Cardiac muscle cell (in vitro differentiated cells and primary cell): Measurements from ENCODE around the gene COL25A1. TPM values are rescaled to one million over a fixed set of nuclear protein-coding genes. Genes with fewer than 3 reads are reported as not detected.
A peak's percentile ranks its signal among the peaks of the same experiment; 100 is the strongest.

ENCODE experiments used
- DNase-seq, 2 donors: peaks; one replicate each; pipeline versions ENCODE4 v3.0.0 to v3.0.0-alpha.2; 2010 to 2017; ENCODE audit warnings: low read depth in 1 of 2, low spot score in 1 of 2
- H3K27ac ChIP-seq: fragments of 200-600 bp; sonication (generic); 2 replicates; pipeline ENCODE4 v1.5.1; 2016
- H3K27me3 ChIP-seq: fragments of 200-600 bp; sonication (generic); 2 replicates; pipeline ENCODE4 v1.6.0; 2016; ENCODE audit warnings: control low read depth
- H3K36me3 ChIP-seq: fragments of 200-600 bp; sonication (generic); 2 replicates; pipeline ENCODE4 v1.5.1; 2016; ENCODE audit warnings: control low read depth
- H3K4me1 ChIP-seq: fragments of 200-600 bp; sonication (generic); 2 replicates; pipeline ENCODE4 v1.8.1; 2017; ENCODE audit warnings: low read depth, mild to moderate bottlenecking, mixed run types
- H3K4me3 ChIP-seq: fragments of 200-600 bp; sonication (generic); 2 replicates; pipeline ENCODE4 v1.5.1; 2016; ENCODE audit warnings: mild to moderate bottlenecking
- H3K9me3 ChIP-seq: fragments of 200-600 bp; sonication (generic); 2 replicates; pipeline ENCODE4 v1.5.1; 2017; ENCODE audit warnings: low read depth, mild to moderate bottlenecking, control low read depth
- CTCF ChIP-seq: IDR thresholded peaks from 2 replicates; pipeline ENCODE4 v1.5.1; 2012; ENCODE audit warnings: low read depth, mild to moderate bottlenecking, low read length
- polyA plus RNA-seq: library from polyadenylated mRNA; unstranded; fragments of >200 nt; fragmentation: Nextera tagmentation; extraction: Ambion mirVana; gene quantifications from 2 replicates; pipeline ENCODE4 v1.2.1, GENCODE V29; 2016
- total RNA-seq: library from RNA; depleted of rRNA; stranded (reverse); fragments of >200 nt; gene quantifications from 2 replicates; pipeline ENCODE4 v1.2.3, GENCODE V29; 2016

COL25A1 gene
- total and polyA plus RNA-seq, 2 experiments from 2014 or later, result 3.5 to 8.4 TPM

- Histone ChIP-seq H3K4me1 (no peaks in the 10 kb centered on the region), H3K9me3 (no peaks in the 10 kb centered on the region), H3K36me3 (no peaks in the 10 kb centered on the region), H3K4me3 (no peak overlapping the region), H3K27me3 (no peaks in the 10 kb centered on the region), H3K27ac (no peak overlapping the region)
- no peak for DNase-seq
- TF ChIP-seq CTCF, result no peak
Observed at GRCh38 chr4:108787106-108787505, 515.4 kb downstream of the COL25A1 start.

- Histone ChIP-seq H3K36me3 (no peaks in the 10 kb centered on the region), H3K27ac (no peak overlapping the region), H3K27me3 (no peaks in the 10 kb centered on the region), H3K4me3 (no peak overlapping the region), H3K4me1 (no peaks in the 10 kb centered on the region), H3K9me3 (no peaks in the 10 kb centered on the region)
- DNase-seq, result no peak
- TF ChIP-seq CTCF, result no peak
Observed at GRCh38 chr4:108786351-108786750, 516.1 kb downstream of the COL25A1 start.

GRCh38 chr4:108783665-108784463 lies 518.6 kb downstream of the COL25A1 start:
- no peak overlapping the region for H3K27ac ChIP-seq
- no peaks in the 10 kb centered on the region for H3K9me3 ChIP-seq
- peak; percentile 22 to 31 for DNase-seq
- peak; percentile 40 for TF ChIP-seq CTCF
- no peaks in the 10 kb centered on the region for H3K4me1 ChIP-seq
- H3K4me3 ChIP-seq, result no peak overlapping the region
- no peaks in the 10 kb centered on the region for H3K27me3 ChIP-seq
- no peaks in the 10 kb centered on the region for H3K36me3 ChIP-seq

GRCh38 chr4:108779958-108780357 lies 522.5 kb downstream of the COL25A1 start:
- Histone ChIP-seq H3K27me3 (no peaks in the 10 kb centered on the region), H3K36me3 (no peaks in the 10 kb centered on the region), H3K4me3 (no peak overlapping the region), H3K27ac (no peak overlapping the region), H3K9me3 (no peaks in the 10 kb centered on the region), H3K4me1 (no peaks in the 10 kb centered on the region)
- no peak for DNase-seq
- no peak for TF ChIP-seq CTCF

- no peaks in the 10 kb centered on the region for H3K4me1 ChIP-seq
- TF ChIP-seq CTCF, result no peak
- no peak for DNase-seq
- H3K9me3 ChIP-seq, result no peaks in the 10 kb centered on the region
- H3K36me3 ChIP-seq, result no peaks in the 10 kb centered on the region
- no peaks in the 10 kb centered on the region for H3K27me3 ChIP-seq
- H3K27ac ChIP-seq, result no peak overlapping the region
- no peak overlapping the region for H3K4me3 ChIP-seq
Observed at GRCh38 chr4:108777388-108777787, 525.1 kb downstream of the COL25A1 start.
